Caco-2 (cell line): ENCODE measurements around the gene FAM50B. TPM values are rescaled to one million over a fixed set of nuclear protein-coding genes. Genes with fewer than 3 reads are reported as not detected.
"Not testable (repeated sequence)": the region's sequence is repeated elsewhere in the genome, so short reads cannot be mapped to it uniquely, and the experiment has no call there.

Experiments
- BruUV-seq: library from RNA; stranded (reverse); fragments of 400-500 nt; replicated peaks from 2 replicates; lab custom pipeline; 2021; lab: Mats Ljungman, UMichigan
- CTCF ChIA-PET: fragments of 300-600 bp; sonication (Branson Sonifier 250); formaldehyde crosslinking; loops from one replicate; lab custom pipeline; 2022; ENCODE audit warnings: antibody characterized with exemption; lab: Charles Lee
- POLR2A ChIA-PET: fragments of 300-600 bp; sonication (Branson Sonifier 250); formaldehyde crosslinking; loops from one replicate; lab custom pipeline; 2022; ENCODE audit warnings: antibody characterized with exemption; lab: Charles Lee
- DNase-seq, 2 experiments: peaks; one replicate each; pipeline versions ENCODE4 v3.0.0 to v3.0.0-alpha.2; 2020 to 2022
- H3K27me3 ChIP-seq: replicated peaks from 2 replicates; pipeline ENCODE4 v1.6.0; 2011; ENCODE audit warnings: low read length; ENCODE audit not compliant: control insufficient read depth, insufficient read depth
- H3K36me3 ChIP-seq: 2 replicates; pipeline ENCODE4 v1.5.1; 2011; ENCODE audit warnings: low read length; ENCODE audit not compliant: control insufficient read depth, insufficient read depth
- H3K4me1 ChIP-seq: fragments of 250-450 bp; sonication (Bioruptor Pico); 2 replicates; pipeline ENCODE4 v1.5.1; 2020; ENCODE audit warnings: mild to moderate bottlenecking
- H3K4me3 ChIP-seq: 2 replicates; pipeline ENCODE4 v1.5.1; 2011; ENCODE audit warnings: low read depth, mild to moderate bottlenecking, control low read depth, low read length
- H3K9me3 ChIP-seq: fragments of 250-450 bp; sonication (Bioruptor Pico); 2 replicates; pipeline ENCODE4 v1.5.1; 2020; ENCODE audit warnings: mild to moderate bottlenecking, moderate library complexity
- H3K27ac Mint-ChIP-seq: one replicate; pipeline ENCODE4 v1.8.0; 2022; ENCODE audit warnings: mixed read lengths; ENCODE audit not compliant: unreplicated experiment
- H3K27me3 Mint-ChIP-seq: one replicate; pipeline ENCODE4 v1.8.0; 2022; ENCODE audit warnings: mixed read lengths; ENCODE audit not compliant: insufficient read depth, unreplicated experiment
- H3K36me3 Mint-ChIP-seq: one replicate; pipeline ENCODE4 v1.8.0; 2022; ENCODE audit warnings: mild to moderate bottlenecking, mixed read lengths; ENCODE audit not compliant: insufficient read depth, unreplicated experiment
- H3K4me1 Mint-ChIP-seq: one replicate; pipeline ENCODE4 v1.8.0; 2022; ENCODE audit warnings: low read depth, mixed read lengths; ENCODE audit not compliant: unreplicated experiment
- H3K4me3 Mint-ChIP-seq: one replicate; pipeline ENCODE4 v1.8.0; 2022; ENCODE audit warnings: mild to moderate bottlenecking, moderate library complexity, mixed read lengths; ENCODE audit not compliant: unreplicated experiment
- H3K9me3 Mint-ChIP-seq: one replicate; pipeline ENCODE4 v1.8.0; 2022; ENCODE audit warnings: mixed read lengths; ENCODE audit not compliant: unreplicated experiment
- intact Hi-C: fragments of 100-400 bp; cut with micrococcal nuclease; formaldehyde crosslinking; loops from one replicate; pipeline ENCODE4 v1.10.0; 2022; ENCODE audit not compliant: unreplicated experiment
- total RNA-seq: library from RNA; stranded (reverse); gene quantifications from 2 replicates; pipeline ENCODE4 v1.2.3, GENCODE V29; 2022
- TF ChIP-seq, protein P1 (sequence below), 2 experiments: fragments of 200-600 bp in 1 of 2; IDR thresholded peaks; 1 replicate in 1 of 2; 2 replicates in 1 of 2; pipeline versions ENCODE4 v1.5.1 to v1.8.0; 2011 to 2022; ENCODE audit warnings: antibody characterized with exemption in 1 of 2, control low read depth in 1 of 2, inconsistent platforms in 1 of 2, low read depth in 1 of 2, low read length in 1 of 2, mild to moderate bottlenecking in 1 of 2, moderate library complexity in 1 of 2; ENCODE audit not compliant: insufficient read depth in 1 of 2, severe bottlenecking in 1 of 2, unreplicated experiment in 1 of 2

FAM50B gene
- total RNA-seq, 1 experiment from 2014 or later: not detected

DNA sequence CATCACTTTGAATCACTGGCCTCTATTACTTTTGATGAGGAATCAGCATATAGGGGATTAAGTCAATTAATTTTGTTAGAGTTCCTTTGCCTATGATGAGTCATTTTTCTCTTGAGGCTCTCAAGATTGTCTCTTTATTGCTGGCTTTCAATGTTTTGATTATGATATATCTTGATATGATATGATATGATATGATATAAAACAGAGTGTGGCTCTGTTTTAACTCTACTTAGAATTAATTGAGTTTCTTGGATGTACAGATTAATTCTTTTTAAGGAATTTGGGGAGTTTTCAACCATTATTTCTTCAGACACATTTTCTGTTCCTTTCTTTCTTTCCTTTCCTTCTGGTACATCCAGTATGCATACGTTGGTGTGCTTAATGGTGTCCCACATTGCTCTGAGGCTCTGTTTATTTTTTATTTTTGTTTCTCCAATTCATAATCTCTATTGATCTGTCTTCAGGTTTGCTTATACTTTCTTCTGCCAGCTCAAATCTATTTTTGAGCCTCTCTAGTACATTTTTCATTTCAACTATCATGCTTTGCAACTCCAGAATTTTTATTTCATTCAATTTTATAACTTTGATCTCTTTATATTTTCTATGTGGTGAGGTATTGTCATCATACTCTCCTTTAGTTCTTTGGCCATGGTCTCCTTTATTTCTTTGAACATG lies 10.8 kb downstream of the FAM50B start:
- ChIA-PET POLR2A (no interaction called here), CTCF (interaction anchor here (0.6 kb wide), 1 partner anchor 49 kb away, joined by 3 read pairs; no protein-coding TSS in a partner anchor)
- Mint-ChIP-seq H3K36me3 (no peaks in the 10 kb centered on the region), H3K27ac (no peak overlapping the region), H3K9me3 (no peaks in the 10 kb centered on the region), H3K4me1 (no peaks in the 10 kb centered on the region), H3K27me3 (no peaks in the 10 kb centered on the region), H3K4me3 (no peak overlapping the region)
- intact Hi-C loops: no loop called here
- H3K36me3 ChIP-seq: no peaks in the 10 kb centered on the region
- no peaks in the 10 kb centered on the region for H3K4me1 ChIP-seq
- H3K4me3 ChIP-seq: no peak overlapping the region
- DNase-seq: no peak
- no TSS peak for BruUV-seq
- H3K27me3 ChIP-seq: no peaks in the 10 kb centered on the region
- peaks cover 5% of the 10 kb centered on the region; the same call in 1 of the 2 replicates for H3K9me3 ChIP-seq
- TF ChIP-seq, protein P1, sequence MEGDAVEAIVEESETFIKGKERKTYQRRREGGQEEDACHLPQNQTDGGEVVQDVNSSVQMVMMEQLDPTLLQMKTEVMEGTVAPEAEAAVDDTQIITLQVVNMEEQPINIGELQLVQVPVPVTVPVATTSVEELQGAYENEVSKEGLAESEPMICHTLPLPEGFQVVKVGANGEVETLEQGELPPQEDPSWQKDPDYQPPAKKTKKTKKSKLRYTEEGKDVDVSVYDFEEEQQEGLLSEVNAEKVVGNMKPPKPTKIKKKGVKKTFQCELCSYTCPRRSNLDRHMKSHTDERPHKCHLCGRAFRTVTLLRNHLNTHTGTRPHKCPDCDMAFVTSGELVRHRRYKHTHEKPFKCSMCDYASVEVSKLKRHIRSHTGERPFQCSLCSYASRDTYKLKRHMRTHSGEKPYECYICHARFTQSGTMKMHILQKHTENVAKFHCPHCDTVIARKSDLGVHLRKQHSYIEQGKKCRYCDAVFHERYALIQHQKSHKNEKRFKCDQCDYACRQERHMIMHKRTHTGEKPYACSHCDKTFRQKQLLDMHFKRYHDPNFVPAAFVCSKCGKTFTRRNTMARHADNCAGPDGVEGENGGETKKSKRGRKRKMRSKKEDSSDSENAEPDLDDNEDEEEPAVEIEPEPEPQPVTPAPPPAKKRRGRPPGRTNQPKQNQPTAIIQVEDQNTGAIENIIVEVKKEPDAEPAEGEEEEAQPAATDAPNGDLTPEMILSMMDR (IDR thresholded peaks at IDR 0.05; ENCODE audit: insufficient read depth in 1 of 2, low read depth in 1 of 2, low read length in 1 of 2, severe bottlenecking in 1 of 2, unreplicated experiment in 1 of 2): no peak

DNA sequence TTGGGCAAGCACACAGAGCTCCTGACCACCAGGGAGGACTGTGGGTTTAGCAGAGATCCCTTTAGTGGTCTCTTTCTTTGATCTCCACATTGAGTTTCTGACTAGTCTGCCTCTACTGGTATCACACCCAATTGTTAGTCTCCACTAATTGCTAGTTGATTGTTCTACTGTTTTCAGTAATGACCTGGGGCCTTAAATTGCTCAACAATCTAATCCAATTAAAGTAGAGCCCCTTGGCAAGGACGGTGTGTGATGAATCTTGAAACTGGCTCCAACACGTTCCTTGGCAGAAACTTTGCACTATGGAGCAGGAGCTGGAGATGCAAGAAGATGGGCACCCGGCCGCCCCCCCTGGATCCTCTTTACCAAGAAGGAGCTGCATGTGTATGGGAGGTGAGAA lies 12.3 kb downstream of the FAM50B start:
- no peak overlapping the region for H3K4me3 ChIP-seq
- H3K36me3 ChIP-seq: no peaks in the 10 kb centered on the region
- peaks cover 5% of the 10 kb centered on the region; the same call in 1 of the 2 replicates for H3K9me3 ChIP-seq
- Mint-ChIP-seq H3K4me3 (no peak overlapping the region), H3K27ac (no peak overlapping the region), H3K4me1 (no peaks in the 10 kb centered on the region), H3K9me3 (peaks cover under 1% of the 10 kb centered on the region), H3K27me3 (no peaks in the 10 kb centered on the region), H3K36me3 (no peaks in the 10 kb centered on the region)
- TF ChIP-seq, protein P1 (IDR thresholded peaks at IDR 0.05; ENCODE audit: insufficient read depth in 1 of 2, low read depth in 1 of 2, low read length in 1 of 2, severe bottlenecking in 1 of 2, unreplicated experiment in 1 of 2): no peak
- intact Hi-C loops: no loop called here
- DNase-seq: no peak
- BruUV-seq: no TSS peak
- POLR2A ChIA-PET: no interaction called here
- H3K27me3 ChIP-seq: no peaks in the 10 kb centered on the region
- CTCF ChIA-PET: no interaction called here
- no peaks in the 10 kb centered on the region for H3K4me1 ChIP-seq

DNA sequence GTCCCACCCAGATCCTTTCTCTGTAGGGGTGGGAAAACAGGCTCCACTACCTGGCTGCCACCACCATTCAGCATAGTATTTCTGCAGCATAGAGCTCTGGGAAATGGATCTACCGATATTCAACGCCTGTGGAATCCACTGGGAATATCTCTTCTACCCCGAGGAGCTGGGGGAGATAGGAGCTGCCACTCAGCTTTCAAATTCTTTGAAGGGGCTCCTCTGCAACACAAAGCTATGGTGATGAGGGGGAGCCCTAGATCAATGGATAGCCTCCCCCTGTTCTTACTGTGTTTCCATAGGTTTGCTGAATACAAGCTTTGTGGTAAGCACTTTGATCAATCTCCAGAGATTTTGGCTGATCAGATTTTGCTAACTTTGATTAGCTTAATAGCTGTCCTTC lies 12.9 kb downstream of the FAM50B start:
- Histone ChIP-seq H3K4me3 (no peak overlapping the region), H3K9me3 (peaks cover 8% of the 10 kb centered on the region), H3K36me3 (no peaks in the 10 kb centered on the region), H3K27me3 (no peaks in the 10 kb centered on the region), H3K4me1 (no peaks in the 10 kb centered on the region)
- no TSS peak for BruUV-seq
- intact Hi-C loops: no loop called here
- Mint-ChIP-seq H3K27me3 (no peaks in the 10 kb centered on the region), H3K36me3 (no peaks in the 10 kb centered on the region), H3K9me3 (peaks cover 6% of the 10 kb centered on the region), H3K4me3 (no peak overlapping the region), H3K4me1 (no peaks in the 10 kb centered on the region), H3K27ac (no peak overlapping the region)
- TF ChIP-seq, protein P1 (IDR thresholded peaks at IDR 0.05; ENCODE audit: insufficient read depth in 1 of 2, low read depth in 1 of 2, low read length in 1 of 2, severe bottlenecking in 1 of 2, unreplicated experiment in 1 of 2): no peak
- DNase-seq: no peak
- CTCF ChIA-PET: no interaction called here
- POLR2A ChIA-PET: no interaction called here

DNA sequence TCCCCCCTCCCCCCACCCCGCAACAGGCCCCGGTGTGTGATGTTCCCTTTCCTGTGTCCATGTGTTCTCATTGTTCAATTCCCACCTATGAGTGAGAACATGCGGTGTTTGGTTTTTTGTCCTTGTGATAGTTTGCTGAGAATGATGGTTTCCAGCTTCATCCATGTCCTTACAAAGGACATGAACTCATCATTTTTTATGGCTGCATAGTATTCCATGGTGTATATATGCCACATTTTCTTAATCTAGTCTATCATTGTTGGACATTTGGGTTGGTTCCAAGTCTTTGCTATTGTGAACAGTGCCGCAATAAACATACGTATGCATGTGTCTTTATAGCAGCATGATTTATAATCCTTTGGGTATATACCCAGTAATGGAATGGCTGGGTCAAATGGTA lies 14.1 kb downstream of the FAM50B start:
- H3K36me3 ChIP-seq, H3K36me3 Mint-ChIP-seq, H3K4me1 Mint-ChIP-seq, H3K27me3 ChIP-seq, H3K27ac Mint-ChIP-seq, H3K9me3 Mint-ChIP-seq, H3K4me1 ChIP-seq, intact Hi-C loops, DNase-seq, POLR2A ChIA-PET, H3K4me3 Mint-ChIP-seq, H3K4me3 ChIP-seq, H3K27me3 Mint-ChIP-seq, BruUV-seq, CTCF ChIA-PET: not testable (repeated sequence)
- H3K9me3 ChIP-seq: peaks cover 15% of the 10 kb centered on the region
